HEK293T (cell line): ENCODE results near the gene AMZ1.

Source experiments
- CTCF ChIA-PET: fragments of 350-600 bp; formaldehyde crosslinking; extraction: SDS; loops from one replicate; lab custom pipeline; 2021; ENCODE audit warnings: antibody characterized with exemption, inconsistent platforms; lab: Yijun Ruan, JAX
- POLR2A ChIA-PET: fragments of 350-600 bp; formaldehyde crosslinking; extraction: SDS; loops from one replicate; lab custom pipeline; 2020; ENCODE audit warnings: antibody characterized with exemption, inconsistent platforms; lab: Yijun Ruan, JAX
- DNase-seq: peaks from one replicate; pipeline ENCODE4 v3.0.0; 2012; ENCODE audit warnings: mixed read lengths; ENCODE audit errors: extremely low spot score
- ARNT ChIP-seq: fragments of 450-650 bp; IDR thresholded peaks from 2 replicates; pipeline ENCODE4 v1.6.1; 2017; ENCODE audit warnings: mild to moderate bottlenecking
- BHLHE40 ChIP-seq: fragments of 450-650 bp; IDR thresholded peaks from 2 replicates; pipeline ENCODE4 v1.6.1; 2016; ENCODE audit warnings: mild to moderate bottlenecking, moderate library complexity, borderline replicate concordance
- CTBP1 ChIP-seq: fragments of 450-650 bp; IDR thresholded peaks from 2 replicates; pipeline ENCODE4 v1.6.1; 2016; ENCODE audit warnings: borderline replicate concordance
- ELF4 ChIP-seq: fragments of 450-650 bp; IDR thresholded peaks from 2 replicates; pipeline ENCODE4 v1.6.1; 2017; ENCODE audit warnings: antibody characterized with exemption
- FOXA1 ChIP-seq: fragments of 450-650 bp; IDR thresholded peaks from 2 replicates; pipeline ENCODE4 v1.6.1; 2016; ENCODE audit warnings: mild to moderate bottlenecking
- FOXK2 ChIP-seq: fragments of 450-650 bp; IDR thresholded peaks from 2 replicates; pipeline ENCODE4 v1.6.1; 2016; ENCODE audit warnings: mild to moderate bottlenecking
- FOXM1 ChIP-seq: fragments of 450-650 bp; IDR thresholded peaks from 2 replicates; pipeline ENCODE4 v1.6.1; 2017; ENCODE audit warnings: mild to moderate bottlenecking, borderline replicate concordance
- HDGF ChIP-seq: fragments of 450-650 bp; IDR thresholded peaks from 2 replicates; pipeline ENCODE4 v1.6.1; 2017; ENCODE audit warnings: antibody characterized with exemption, borderline replicate concordance
- L3MBTL2 ChIP-seq: fragments of 450-650 bp; conservative IDR thresholded peaks from 2 replicates; pipeline ENCODE4 v1.6.1; 2016; ENCODE audit warnings: mild to moderate bottlenecking
- LEF1 ChIP-seq: fragments of 450-650 bp; IDR thresholded peaks from 2 replicates; pipeline ENCODE4 v1.6.1; 2017; ENCODE audit warnings: mild to moderate bottlenecking, borderline replicate concordance
- NFRKB ChIP-seq: fragments of 450-650 bp; IDR thresholded peaks from 2 replicates; pipeline ENCODE4 v1.6.1; 2016; ENCODE audit warnings: mild to moderate bottlenecking, moderate library complexity
- PKNOX1 ChIP-seq: fragments of 450-650 bp; IDR thresholded peaks from 2 replicates; pipeline ENCODE4 v1.6.1; 2016
- SP1 ChIP-seq: fragments of 450-650 bp; IDR thresholded peaks from 2 replicates; pipeline ENCODE4 v1.6.1; 2017
- SUZ12 ChIP-seq: fragments of 450-650 bp; IDR thresholded peaks from 2 replicates; pipeline ENCODE4 v1.6.1; 2016; ENCODE audit warnings: mild to moderate bottlenecking
- TARDBP ChIP-seq: fragments of 450-650 bp; IDR thresholded peaks from 2 replicates; pipeline ENCODE4 v1.6.1; 2016
- ZNF384 ChIP-seq: fragments of 450-650 bp; IDR thresholded peaks from 2 replicates; pipeline ENCODE4 v1.6.1; 2016

The AMZ1 gene

GRCh38 chr7:2641406-2642393, 46.3 kb upstream of the AMZ1 start:
- POLR2A ChIA-PET, result no interaction called here
- TF ChIP-seq PKNOX1 (no peak), LEF1 (no peak), FOXA1 (no peak), FOXM1 (no peak), TARDBP (no peak), NFRKB (no peak), L3MBTL2 (no peak), ZNF384 (no peak), HDGF (no peak), ELF4 (no peak), BHLHE40 (no peak), SP1 (no peak), CTBP1 (no peak), ARNT (no peak), FOXK2 (no peak), SUZ12 (no peak)
- CTCF ChIA-PET, result interaction anchor here (1.9 kb wide), 1 partner anchor 9 kb away, joined by 9 read pairs; no protein-coding TSS in a partner anchor
- no peak for DNase-seq

- POLR2A ChIA-PET, result interaction anchor here (1.3 to 1.9 kb wide), 2 partner anchors 10 to 12 kb away, joined by 3 to 4 read pairs; partner anchors contain the start of gene TTYH3
- DNase-seq, result no peak
- no peak for TF ChIP-seq ELF4
- TF ChIP-seq L3MBTL2, result no peak
- TF ChIP-seq ARNT, result no peak
- TF ChIP-seq SUZ12, result no peak
- TF ChIP-seq FOXM1, result no peak
- TF ChIP-seq PKNOX1, result no peak
- no peak for TF ChIP-seq SP1
- TF ChIP-seq BHLHE40, result no peak
- TF ChIP-seq CTBP1, result no peak
- TF ChIP-seq HDGF, result no peak
- no peak for TF ChIP-seq ZNF384
- no peak for TF ChIP-seq FOXK2
- TF ChIP-seq TARDBP, result no peak
- no peak for TF ChIP-seq LEF1
- TF ChIP-seq NFRKB, result no peak
- no peak for TF ChIP-seq FOXA1
- CTCF ChIA-PET, result interaction anchor here (0.7 to 1.9 kb wide), 2 partner anchors 8 to 9 kb away, joined by 6 to 9 read pairs; no protein-coding TSS in a partner anchor
These were observed 44.4 kb upstream of the AMZ1 start for GRCh38 chr7:2643386-2644219.

GRCh38 chr7:2644220-2644561, 43.8 kb upstream of the AMZ1 start:
- TF ChIP-seq CTBP1 (no peak), LEF1 (no peak), BHLHE40 (no peak), PKNOX1 (no peak), HDGF (no peak), NFRKB (no peak), FOXM1 (no peak), L3MBTL2 (no peak), TARDBP (no peak), FOXA1 (no peak), ELF4 (no peak), SP1 (no peak), SUZ12 (no peak), ARNT (no peak), FOXK2 (no peak), ZNF384 (no peak)
- ChIA-PET CTCF (no interaction called here), POLR2A (interaction anchor here (1.9 kb wide), 1 partner anchor 13 kb away, joined by 4 read pairs; the partner anchor contains the start of gene TTYH3)
- no peak for DNase-seq

GRCh38 chr7:2644562-2645273, 43.3 kb upstream of the AMZ1 start:
- TF ChIP-seq SUZ12 (no peak), FOXK2 (no peak), CTBP1 (no peak), L3MBTL2 (no peak), HDGF (no peak), ELF4 (no peak), ZNF384 (no peak), SP1 (no peak), BHLHE40 (no peak), TARDBP (no peak), FOXA1 (no peak), LEF1 (no peak), FOXM1 (no peak), PKNOX1 (no peak), ARNT (no peak), NFRKB (no peak)
- POLR2A ChIA-PET, result interaction anchor here (1.9 kb wide), 1 partner anchor 13 kb away, joined by 4 read pairs; the partner anchor contains the start of gene TTYH3
- DNase-seq, result no peak
- CTCF ChIA-PET, result interaction anchor here (0.7 kb wide), 1 partner anchor 36 kb away, joined by 4 read pairs; no protein-coding TSS in a partner anchor
